NCI-H1436 (cell line): Measurements from ENCODE around the gene SAP30L.

Experiments
- DNase-seq: peaks from one replicate; lab custom pipeline; 2025; lab: John Stamatoyannopoulos, UW

The SAP30L gene

DNA sequence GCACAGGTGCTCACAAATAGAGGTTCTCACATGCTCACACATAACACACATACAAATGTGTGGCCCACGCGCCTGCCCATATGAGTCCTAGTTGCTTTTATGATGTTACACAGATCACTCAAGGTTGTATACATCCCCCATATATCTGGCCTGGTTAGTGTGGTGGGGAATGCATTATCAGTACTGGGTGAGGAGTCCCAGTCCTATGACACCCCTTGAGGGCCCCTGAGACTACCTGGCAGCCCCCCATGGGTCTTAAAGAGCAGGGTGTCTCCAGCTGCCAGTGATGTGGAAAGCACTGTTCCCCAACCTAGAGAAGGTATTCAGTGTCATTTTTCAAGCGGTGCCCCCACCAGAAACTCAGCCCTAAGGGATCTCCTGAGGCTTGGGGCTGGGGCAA is 35.0 kb downstream of the SAP30L start:
- no peak for DNase-seq

- no peak for DNase-seq
Measured at GRCh38 chr5:154481584-154482381, 36.0 kb downstream of the SAP30L start.

- DNase-seq, result no peak
Measured at GRCh38 chr5:154482528-154483449, 37.0 kb downstream of the SAP30L start.

DNA sequence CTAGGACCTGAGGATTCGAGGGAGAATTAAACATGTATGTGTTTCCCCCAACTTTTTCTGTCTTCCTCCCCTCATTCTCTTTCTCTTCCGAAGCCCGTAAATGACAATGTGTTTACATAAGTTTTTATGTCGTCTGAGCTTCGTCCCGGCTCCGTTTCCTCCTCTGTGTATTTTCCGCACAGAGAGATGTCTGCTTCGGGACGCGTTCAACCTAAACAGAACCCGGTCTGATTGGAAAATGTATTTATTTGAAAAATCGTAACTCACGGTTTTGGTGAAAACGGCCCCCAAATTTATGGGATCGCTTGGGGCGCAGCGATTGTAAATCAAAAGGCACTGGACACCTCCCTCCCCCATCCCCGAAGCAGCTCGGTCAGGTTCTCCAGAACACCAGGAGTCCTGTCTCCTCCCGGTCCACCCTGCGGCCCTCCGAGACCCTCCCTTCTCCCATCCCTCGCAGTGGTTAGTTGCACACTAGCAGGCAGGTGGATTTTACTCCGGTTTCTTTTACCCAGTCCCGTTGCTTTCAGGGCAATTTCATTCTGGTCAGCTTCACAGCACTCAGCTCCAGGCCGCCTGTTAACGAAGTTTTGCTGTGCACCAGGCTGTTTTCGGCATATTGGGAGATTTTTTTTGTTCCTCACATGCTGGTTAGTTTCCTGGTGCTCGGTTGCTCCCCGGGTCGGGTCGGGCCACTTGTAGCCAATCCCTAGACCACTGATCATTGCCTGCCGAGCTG is 38.0 kb downstream of the SAP30L start:
- DNase-seq, result no peak

DNA sequence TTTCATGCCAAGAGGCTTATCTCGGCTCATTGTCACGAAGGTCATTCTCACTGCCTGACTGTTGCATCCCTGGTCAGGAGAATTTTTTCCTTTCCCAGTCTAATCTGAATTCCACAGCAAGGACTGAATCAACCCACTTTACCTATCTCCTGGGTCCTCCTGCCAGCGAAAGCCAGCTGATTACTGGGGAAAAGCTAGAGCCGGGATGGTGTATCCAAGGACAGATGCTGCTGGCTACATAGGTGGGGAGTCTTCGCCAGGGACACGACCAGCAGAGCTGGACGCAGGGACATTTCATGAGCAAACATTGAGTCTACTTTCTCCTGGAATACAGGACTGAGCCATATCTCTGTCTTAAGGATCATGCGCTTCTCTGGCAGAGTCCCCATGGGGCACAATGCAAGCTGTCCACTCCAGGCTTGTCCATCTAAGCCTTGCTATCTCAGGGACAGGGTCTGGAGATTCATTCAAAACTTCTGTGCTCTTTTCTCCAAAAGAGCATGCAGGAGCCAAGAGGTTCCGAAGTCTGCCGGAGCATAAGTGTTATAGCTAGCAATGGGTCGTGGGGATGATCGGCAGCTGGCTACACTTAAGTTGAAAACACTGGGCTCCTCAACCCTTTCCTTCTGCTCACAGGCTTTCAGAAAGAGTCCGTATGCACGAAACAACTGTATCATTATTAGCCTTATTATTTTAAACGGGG is 38.7 kb downstream of the SAP30L start:
- DNase-seq, result no peak

DNA sequence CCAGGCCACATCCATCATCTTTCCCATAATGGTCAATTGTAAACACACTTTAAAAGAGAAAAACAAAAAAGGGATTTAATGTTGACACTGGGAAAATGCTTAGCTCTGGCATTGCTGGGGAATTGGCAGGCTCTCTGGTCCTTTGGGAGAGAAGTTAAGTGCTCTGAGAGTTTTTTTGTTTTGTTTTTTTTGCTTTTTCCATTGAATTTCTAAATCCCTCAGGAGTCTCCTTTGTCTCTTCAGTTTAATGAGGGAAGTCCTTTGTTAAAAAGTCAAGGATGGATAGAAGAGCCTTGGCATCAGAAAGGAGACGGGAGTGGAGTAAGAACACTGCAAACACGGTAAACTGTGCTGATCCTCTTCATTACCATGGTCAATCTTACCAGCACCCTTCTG is 39.3 kb downstream of the SAP30L start:
- DNase-seq, result no peak

GRCh38 chr5:154485850-154486426 is 40.1 kb downstream of the SAP30L start:
- no peak for DNase-seq

GRCh38 chr5:154486427-154486866 is 40.6 kb downstream of the SAP30L start:
- peak; percentile 82 for DNase-seq

DNA sequence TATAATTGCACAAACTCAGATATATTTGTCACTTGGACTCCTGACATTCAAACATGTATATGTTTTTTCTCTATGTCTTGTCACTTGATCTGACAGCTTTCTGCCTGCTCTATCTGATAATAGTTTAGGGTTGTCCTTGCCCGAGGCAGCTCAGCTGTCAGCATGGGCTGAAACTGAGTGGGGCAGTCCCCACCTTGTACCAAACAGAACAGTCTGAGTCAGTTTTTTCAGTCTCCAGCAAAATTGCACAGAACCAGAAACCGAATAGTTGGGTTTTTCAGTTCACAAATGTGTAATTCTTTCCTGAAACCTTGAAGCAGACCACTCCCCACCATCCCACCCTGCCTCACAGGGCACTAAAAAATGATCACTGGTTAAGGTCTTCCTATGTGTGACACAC is 41.7 kb downstream of the SAP30L start:
- no peak for DNase-seq

- no peak for DNase-seq
Measured at GRCh38 chr5:154491941-154492340, 46.1 kb downstream of the SAP30L start.

- DNase-seq, result no peak
Measured at GRCh38 chr5:154493274-154493673, 47.5 kb downstream of the SAP30L start.

DNA sequence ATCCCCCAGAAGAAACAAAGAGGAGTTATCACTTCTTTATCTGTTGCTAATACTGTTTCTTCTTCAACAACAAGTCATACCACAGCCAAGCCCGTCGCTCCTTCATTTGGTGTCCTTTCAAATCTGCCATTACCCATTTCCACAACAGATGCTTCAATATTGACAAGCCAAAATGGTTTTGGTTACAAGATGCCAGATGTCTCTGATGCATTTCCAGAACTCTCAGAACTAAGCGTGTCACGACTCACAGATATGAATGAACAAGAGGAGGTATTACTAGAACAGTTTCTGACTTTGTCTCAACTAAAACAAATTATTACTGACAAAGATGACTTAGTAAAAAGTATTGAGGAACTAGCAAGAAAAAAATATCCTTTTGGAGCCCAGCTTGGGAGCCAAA is 48.2 kb downstream of the SAP30L start:
- DNase-seq, result no peak

DNA sequence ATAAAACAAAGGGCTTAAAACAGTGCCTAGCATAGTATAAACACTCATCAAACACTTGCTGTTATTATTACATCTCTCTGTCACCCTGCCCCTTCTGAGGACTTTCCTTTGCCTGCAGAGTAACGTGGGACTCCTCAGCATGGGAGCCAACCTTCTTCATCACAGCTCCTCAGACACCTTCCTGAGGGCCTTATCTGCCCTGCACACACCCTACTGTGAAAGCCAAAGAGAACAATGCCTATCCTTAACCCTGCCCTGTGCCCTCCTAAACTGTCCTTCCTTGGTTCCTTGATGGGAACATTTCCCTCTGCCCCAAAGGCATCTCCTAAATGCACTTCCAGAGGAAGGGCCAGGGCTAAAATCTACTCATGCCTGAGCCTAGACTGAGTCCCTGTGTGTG is 52.8 kb downstream of the SAP30L start:
- DNase-seq, result no peak

GRCh38 chr5:154498994-154499393 is 53.2 kb downstream of the SAP30L start:
- DNase-seq, result no peak

DNA sequence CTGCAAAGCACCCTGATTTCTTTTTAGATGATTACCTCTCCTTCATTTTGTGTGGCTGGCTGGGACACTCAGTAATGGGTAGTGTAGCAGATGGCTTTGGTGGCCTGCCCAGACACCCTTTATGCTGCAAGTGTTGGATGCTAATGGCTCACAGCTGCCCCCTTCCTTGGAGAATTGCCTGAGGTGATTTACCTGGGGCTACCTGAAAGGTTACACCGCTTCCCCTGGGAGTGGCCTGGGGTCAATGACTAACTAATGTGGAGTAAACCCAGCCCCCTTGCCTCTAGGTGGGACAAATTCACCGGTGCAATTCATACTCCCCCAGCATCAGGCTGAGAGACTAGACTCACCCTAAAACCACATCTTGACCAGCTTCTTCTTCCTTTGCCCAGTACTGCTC is 55.8 kb downstream of the SAP30L start:
- DNase-seq, result no peak

DNA sequence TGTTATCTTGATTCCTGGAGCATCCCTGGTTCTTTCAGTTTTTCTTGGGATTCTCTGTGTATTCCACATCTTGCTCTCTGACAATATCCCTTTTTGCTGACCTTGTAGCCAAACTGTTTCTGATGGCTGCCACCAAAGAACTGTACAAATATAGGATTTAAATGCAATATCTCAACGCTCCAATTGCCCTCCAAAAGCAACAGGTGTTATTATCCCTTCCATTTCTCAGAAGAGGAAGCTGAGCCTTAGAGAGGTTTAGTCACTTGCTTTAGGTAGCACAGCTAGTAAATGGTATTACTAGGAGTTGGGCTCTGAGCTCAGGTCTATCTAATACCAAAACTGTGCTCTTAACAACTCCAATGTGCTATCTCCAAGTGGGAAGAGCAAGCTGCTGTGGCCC is 56.4 kb downstream of the SAP30L start:
- DNase-seq, result no peak

GRCh38 chr5:154503698-154504039 is 57.9 kb downstream of the SAP30L start:
- no peak for DNase-seq

DNA sequence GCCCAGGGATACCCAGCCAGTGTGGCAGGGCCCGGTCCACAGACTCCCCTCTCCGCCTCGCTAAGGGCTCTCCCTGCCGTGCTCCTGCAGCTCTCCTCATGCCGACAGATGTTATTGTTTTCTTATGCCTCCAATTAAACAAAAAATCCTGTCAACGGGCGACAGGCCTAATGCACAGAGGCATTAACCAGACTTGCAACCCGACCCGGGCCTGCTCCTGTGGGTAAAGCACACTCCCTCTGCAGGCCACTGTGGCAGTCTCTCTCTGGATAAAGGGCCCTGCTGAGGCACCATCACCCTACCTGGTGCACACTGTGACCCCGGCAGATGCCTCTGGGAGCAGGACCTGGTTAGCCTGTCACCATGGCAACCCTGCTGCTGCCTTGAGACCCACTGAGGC is 59.8 kb downstream of the SAP30L start:
- DNase-seq, result no peak

DNA sequence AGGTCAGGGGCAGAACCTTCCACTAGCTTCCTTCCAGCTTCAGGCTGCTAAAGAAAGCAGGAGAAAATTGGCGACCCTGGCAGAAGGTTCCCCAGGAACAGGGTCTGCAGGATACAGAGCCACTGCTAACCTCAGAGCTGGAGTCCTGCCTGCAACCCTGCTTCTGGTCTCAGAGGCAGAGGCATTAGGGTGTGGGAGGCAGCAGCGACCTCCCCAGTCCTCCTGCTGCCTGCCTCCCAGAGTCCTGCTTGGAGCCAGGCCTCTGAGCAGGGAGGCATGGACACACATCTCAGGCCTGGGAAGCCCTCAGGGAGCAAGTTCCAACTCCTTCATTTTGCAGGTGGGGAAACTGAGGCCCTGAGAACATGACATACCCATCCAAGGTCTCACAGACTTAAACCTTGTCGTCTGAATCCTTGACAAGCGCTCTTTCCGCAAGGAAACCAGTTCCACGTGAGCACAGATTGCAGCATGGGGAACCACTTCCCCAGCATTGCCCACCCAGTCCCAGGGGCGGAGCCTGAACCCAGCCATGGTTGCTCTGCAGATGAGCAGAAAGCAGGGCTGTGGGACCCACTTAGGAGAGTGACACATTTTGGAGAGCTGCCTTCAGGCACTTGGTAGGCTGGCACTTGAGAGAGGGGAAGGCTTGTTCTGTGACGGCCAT is 60.4 kb downstream of the SAP30L start:
- DNase-seq, result no peak

GRCh38 chr5:154506716-154507080 is 60.9 kb downstream of the SAP30L start:
- DNase-seq, result no peak

GRCh38 chr5:154508114-154508513 is 62.3 kb downstream of the SAP30L start:
- DNase-seq, result no peak
